Effector memory CD8-positive, alpha-beta T cell (primary cell): ENCODE measurements around the gene OR2Y1.
"Not testable (repeated sequence)": the region's sequence is repeated elsewhere in the genome, so short reads cannot be mapped to it uniquely, and the experiment has no call there.

ENCODE experiments used
- ATAC-seq: fragments of 150-1000 bp; cut with Tn5 transposase; replicated peaks from 2 replicates; pipeline ENCODE4 v1.10.0; 2021; ENCODE audit warnings: mild to moderate bottlenecking, moderate library complexity
- DNase-seq, 3 experiments: peaks; one replicate each; pipeline ENCODE4 v3.0.0; 2021
- H3K27ac Mint-ChIP-seq, 2 donors: one replicate each; pipeline ENCODE4 v1.8.0; 2022; ENCODE audit warnings: mild to moderate bottlenecking in 2 of 2, mixed read lengths in 2 of 2, moderate library complexity in 2 of 2
- H3K27me3 Mint-ChIP-seq, 2 donors: one replicate each; pipeline ENCODE4 v1.8.0; 2022; ENCODE audit warnings: mixed read lengths in 2 of 2
- H3K36me3 Mint-ChIP-seq: one replicate; pipeline ENCODE4 v1.8.0; 2022; ENCODE audit warnings: mild to moderate bottlenecking, moderate library complexity, mixed read lengths; ENCODE audit not compliant: insufficient read depth
- H3K4me1 Mint-ChIP-seq, 2 donors: one replicate each; pipeline ENCODE4 v1.8.0; 2022; ENCODE audit warnings: low read depth in 2 of 2, mixed read lengths in 2 of 2
- H3K4me3 Mint-ChIP-seq, 2 donors: one replicate each; pipeline ENCODE4 v1.8.0; 2022; ENCODE audit warnings: mild to moderate bottlenecking in 2 of 2, mixed read lengths in 2 of 2, moderate library complexity in 2 of 2
- H3K9me3 Mint-ChIP-seq, 2 donors: one replicate each; pipeline ENCODE4 v1.8.0; 2022; ENCODE audit warnings: mixed read lengths in 2 of 2
- total RNA-seq, 9 experiments: gene quantifications; one replicate each; lab custom pipeline; 2026; lab: John Stamatoyannopoulos, UW

The OR2Y1 gene, protein sequence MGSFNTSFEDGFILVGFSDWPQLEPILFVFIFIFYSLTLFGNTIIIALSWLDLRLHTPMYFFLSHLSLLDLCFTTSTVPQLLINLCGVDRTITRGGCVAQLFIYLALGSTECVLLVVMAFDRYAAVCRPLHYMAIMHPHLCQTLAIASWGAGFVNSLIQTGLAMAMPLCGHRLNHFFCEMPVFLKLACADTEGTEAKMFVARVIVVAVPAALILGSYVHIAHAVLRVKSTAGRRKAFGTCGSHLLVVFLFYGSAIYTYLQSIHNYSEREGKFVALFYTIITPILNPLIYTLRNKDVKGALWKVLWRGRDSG
- total RNA-seq, result 0 to 0.13 (median 0) reads per million in 9 experiments

DNA sequence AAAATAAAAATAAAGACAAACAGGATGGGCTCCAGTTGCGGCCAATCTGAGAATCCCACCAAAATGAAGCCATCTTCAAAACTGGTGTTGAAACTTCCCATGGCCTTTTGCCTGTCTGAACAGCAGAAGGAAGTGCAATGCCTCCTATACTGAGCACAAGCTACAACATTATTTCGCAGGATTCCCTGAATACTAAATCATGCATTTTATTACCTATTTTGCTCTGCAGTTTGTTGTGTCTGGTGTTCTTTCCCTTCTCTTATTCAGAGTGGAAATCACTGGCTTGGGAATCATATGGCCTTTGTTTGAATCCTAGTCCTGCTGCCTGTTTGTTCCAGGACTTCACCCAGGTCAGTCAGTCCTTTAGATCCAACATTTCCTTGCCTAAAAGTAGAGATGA, at the start of gene OR2Y1:
TSS of gene OR2Y1 (minus strand) at position 101 of the 400 bp plus-strand sequence. CDS start at position 101, 0 bp downstream.
- no peaks in the 10 kb centered on the region for H3K4me1 Mint-ChIP-seq
- ATAC-seq (no peak), DNase-seq (no peak)
- no peaks in the 10 kb centered on the region for H3K9me3 Mint-ChIP-seq
- no peak within 1 kb of the TSS for H3K27ac Mint-ChIP-seq
- peaks cover 21 to 43% of the 10 kb centered on the region in 2 donors for H3K27me3 Mint-ChIP-seq
- no peaks in the 10 kb centered on the region for H3K36me3 Mint-ChIP-seq
- H3K4me3 Mint-ChIP-seq, result no peak within 1 kb of the TSS

DNA sequence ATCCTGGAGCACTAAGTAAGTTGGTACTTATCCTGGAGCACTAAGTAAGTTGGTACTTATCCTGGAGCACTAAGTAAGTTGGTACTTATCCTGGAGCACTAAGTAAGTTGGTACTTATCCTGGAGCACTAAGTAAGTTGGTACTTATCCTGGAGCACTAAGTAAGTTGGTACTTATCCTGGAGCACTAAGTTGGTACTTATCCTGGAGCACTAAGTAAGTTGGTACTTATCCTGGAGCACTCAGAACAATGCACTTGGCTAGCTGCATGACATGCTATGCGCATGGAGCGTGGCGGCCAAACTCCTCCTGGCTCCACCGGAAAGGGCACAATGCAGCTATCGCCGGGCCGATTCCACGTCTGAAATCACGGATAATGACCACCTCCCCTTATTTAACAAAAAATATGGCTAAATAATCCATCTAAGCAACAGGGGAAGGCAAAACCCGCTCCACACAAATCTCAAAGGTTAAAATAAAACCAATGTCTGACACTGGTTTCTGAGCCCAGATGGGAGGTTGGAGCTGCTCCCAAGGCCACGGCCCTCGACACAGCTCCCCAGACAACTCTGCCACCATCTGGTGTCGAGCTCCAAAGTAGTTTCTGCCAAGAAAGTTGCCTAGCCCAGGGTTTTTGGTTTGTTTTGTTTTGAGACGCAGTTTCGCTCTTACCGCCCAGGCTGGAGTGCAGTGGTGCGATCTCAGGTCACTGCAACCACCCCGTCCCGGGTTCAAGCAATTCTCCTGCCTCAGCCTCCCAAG, 49.0 kb upstream of the OR2Y1 start:
- H3K4me1 Mint-ChIP-seq, result peaks cover 36 to 41% of the 10 kb centered on the region in 2 donors
- peaks cover 57% of the 10 kb centered on the region for H3K36me3 Mint-ChIP-seq
- H3K27me3 Mint-ChIP-seq, DNase-seq, H3K9me3 Mint-ChIP-seq, H3K4me3 Mint-ChIP-seq, ATAC-seq: not testable (repeated sequence)
- H3K27ac Mint-ChIP-seq, result peak overlapping the region; percentile 65 to 90

DNA sequence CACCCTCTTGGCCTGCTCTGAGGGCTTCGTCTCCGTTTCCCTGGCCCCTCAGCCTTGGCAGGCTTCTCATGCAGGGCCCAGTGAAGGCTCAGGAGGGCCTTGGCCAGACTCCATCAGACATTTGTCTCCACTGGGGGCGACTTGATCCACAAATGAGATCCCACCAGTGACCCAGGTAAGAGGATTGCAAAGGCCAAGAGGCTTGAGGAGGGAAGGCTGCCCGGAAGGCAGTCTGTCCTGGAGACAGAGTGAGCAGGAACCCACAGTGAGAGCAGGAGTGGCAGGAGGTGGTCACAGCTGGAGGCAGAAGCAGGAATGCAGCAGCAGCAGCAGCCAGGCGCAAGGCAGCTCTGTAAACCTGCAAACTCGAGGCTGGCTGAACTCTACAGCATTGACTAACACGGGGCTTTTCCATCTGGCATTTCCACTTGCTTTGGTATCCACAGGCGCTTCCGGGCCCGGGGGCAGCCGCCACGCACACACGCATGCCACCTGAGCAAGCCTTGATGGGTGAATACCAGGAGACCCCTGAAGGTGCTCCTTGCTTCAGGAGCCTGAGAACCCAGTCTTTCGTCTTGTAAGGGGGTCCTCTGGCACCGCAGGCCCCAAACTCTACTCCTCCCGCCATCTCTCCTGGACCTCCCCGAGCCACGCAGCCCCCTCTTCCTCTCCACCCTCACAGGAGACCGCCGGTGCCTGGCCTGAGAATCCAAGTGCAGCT, 48.0 kb upstream of the OR2Y1 start:
- Mint-ChIP-seq H3K27ac (peak overlapping the region; percentile 65 to 90), H3K4me3 (no peak overlapping the region), H3K27me3 (no peaks in the 10 kb centered on the region), H3K4me1 (peaks cover 27 to 38% of the 10 kb centered on the region in 2 donors), H3K9me3 (no peaks in the 10 kb centered on the region), H3K36me3 (peaks cover 47% of the 10 kb centered on the region)
- ATAC-seq, result no peak
- DNase-seq, result no peak

DNA sequence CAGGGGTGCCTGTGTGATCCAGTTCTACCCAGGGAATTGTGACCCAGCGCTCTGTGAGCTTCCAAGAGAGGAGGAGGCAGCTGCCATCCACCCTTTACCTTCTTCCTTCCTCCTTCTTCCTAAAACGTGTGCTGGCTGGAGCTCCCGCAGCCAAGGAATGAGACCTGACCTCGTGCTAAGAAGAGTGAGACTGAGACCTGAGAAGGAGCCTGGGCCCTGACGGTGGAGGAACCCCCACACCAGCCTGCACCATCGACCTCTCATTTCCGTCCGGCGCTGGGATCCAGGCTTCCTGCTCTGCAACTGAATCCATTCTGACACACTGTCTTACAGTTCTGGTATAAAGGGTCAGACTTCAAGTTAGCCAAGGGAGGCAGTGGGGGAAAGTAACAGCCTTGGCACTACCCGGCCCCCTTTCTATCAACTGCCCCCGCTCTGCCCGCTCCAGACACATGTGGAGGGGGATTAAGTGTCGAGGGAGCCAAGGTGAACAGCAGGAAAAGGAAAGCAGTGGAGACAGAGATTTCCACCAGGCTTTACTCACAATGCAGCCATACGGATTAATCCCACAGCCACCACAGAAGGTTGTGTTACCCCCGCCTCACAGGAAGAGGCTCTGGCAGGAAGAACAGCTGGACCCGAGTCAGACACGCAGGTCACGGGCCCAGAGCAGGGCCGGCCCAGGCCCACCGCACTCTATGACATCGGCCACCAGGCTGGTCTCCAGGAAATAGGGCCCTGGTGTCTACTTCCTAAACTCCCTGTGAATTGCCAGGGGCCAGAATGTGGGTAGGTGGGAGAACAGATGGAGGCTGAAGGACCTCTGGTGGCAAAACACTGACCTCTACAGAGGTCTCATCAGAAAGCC, 46.9 kb upstream of the OR2Y1 start:
- H3K36me3 Mint-ChIP-seq, result peaks cover 41% of the 10 kb centered on the region
- no peaks in the 10 kb centered on the region for H3K27me3 Mint-ChIP-seq
- peak overlapping the region; percentile 85 to 90 for H3K27ac Mint-ChIP-seq
- DNase-seq, result no peak
- no peaks in the 10 kb centered on the region for H3K9me3 Mint-ChIP-seq
- ATAC-seq, result no peak
- H3K4me3 Mint-ChIP-seq, result peak overlapping the region in 1 of 2 donors; percentile 38
- H3K4me1 Mint-ChIP-seq, result peaks cover 26 to 42% of the 10 kb centered on the region in 2 donors

DNA sequence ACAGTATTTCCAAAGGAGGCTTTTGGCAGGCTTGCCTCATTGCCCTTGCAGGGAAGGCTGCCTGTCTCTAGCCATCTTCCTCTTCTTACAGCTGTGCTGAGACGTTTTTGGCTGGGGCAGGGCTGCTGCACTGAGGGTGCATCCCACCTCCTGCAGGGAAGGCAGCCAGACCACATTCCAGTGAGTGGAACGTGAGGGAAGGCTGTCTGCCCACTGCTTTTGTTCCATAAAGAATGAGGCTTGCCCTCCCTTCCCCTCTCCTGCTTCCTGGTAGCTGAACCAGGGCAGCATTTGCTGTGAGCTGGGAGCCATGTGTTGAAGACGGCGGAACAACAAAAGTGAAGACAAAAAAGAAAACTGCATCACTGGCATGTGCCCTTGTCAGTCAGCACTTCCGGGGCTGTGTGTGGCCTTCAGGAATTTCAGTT, 46.0 kb upstream of the OR2Y1 start:
- H3K4me3 Mint-ChIP-seq, result no peak overlapping the region
- H3K4me1 Mint-ChIP-seq, result peaks cover 26 to 38% of the 10 kb centered on the region in 2 donors
- peaks cover 33% of the 10 kb centered on the region for H3K36me3 Mint-ChIP-seq
- no peaks in the 10 kb centered on the region for H3K9me3 Mint-ChIP-seq
- no peak for ATAC-seq
- H3K27ac Mint-ChIP-seq, result peak overlapping the region; percentile 85 to 90
- H3K27me3 Mint-ChIP-seq, result no peaks in the 10 kb centered on the region
- no peak for DNase-seq

DNA sequence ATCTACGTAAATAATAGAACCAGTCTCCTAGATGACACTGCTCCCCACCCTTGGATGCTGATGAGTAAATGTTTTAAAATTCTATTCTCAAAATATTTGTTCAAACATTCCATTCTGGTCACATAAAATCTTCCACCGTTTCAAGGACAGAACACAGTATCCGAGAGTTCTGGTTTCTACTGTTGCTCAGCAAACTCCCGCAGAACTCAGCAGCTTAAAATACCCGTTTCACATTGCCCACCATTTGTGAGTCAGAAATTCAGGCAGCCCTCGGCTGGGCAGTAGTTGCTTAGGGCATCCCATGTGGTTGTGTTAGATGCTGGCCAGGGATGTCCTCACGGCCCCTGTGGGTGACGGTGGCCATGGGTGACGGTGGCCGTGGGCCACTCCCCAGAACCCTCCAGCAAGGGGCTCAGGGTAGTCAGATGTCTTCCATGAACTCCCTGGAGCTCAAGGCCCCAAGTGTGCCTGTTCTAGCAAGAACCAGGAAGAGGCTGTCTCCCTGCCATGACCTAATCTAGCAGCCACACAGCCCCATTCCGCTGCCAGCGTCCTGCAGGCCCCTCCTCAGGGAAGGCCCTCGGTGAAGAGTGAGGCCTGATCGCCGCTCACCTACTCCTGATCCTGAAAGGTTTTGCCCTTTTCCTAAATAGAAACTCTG, 45.4 kb upstream of the OR2Y1 start:
- no peak for ATAC-seq
- no peak for DNase-seq
- H3K4me3 Mint-ChIP-seq, result no peak overlapping the region
- H3K9me3 Mint-ChIP-seq, result no peaks in the 10 kb centered on the region
- peak overlapping the region; percentile 85 to 90 for H3K27ac Mint-ChIP-seq
- peaks cover 22 to 33% of the 10 kb centered on the region in 2 donors for H3K4me1 Mint-ChIP-seq
- H3K27me3 Mint-ChIP-seq, result no peaks in the 10 kb centered on the region
- peaks cover 31% of the 10 kb centered on the region for H3K36me3 Mint-ChIP-seq

DNA sequence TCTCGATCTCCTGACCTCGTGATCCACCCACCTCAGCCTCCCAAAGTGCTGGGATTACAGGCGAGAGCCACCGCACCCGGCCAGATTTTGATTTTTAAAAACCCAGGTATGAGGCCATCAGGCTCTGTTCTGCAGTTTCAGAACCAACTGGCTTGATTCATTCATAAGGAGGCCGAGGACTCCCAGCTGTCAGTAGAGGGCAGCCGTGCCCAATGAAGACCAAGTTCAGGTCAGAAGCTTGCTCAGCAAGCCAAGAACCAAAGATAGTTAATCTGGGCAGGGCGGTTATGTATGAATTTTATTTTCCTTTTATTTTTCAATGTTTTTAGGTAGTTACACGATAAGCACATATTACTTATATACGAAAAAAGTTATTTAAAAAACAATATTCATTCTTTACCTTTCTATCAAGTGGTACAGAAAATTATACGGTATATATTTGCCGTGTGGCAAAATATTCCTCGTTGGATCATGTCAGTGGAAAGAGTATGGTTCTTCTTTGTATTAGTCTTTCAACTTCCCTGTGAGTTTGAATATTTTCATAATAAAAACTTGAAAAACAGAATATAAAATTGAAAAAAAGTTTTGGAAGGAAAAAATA, 44.7 kb upstream of the OR2Y1 start:
- H3K4me3 Mint-ChIP-seq, result no peak overlapping the region
- H3K27me3 Mint-ChIP-seq, result no peaks in the 10 kb centered on the region
- peaks cover 24% of the 10 kb centered on the region for H3K36me3 Mint-ChIP-seq
- ATAC-seq, result peak; percentile 93
- H3K27ac Mint-ChIP-seq, result peak overlapping the region in 1 of 2 donors; percentile 59
- H3K9me3 Mint-ChIP-seq, result no peaks in the 10 kb centered on the region
- DNase-seq, result peak; percentile 64 to 70 (median 65)
- peaks cover 20 to 31% of the 10 kb centered on the region in 2 donors for H3K4me1 Mint-ChIP-seq

DNA sequence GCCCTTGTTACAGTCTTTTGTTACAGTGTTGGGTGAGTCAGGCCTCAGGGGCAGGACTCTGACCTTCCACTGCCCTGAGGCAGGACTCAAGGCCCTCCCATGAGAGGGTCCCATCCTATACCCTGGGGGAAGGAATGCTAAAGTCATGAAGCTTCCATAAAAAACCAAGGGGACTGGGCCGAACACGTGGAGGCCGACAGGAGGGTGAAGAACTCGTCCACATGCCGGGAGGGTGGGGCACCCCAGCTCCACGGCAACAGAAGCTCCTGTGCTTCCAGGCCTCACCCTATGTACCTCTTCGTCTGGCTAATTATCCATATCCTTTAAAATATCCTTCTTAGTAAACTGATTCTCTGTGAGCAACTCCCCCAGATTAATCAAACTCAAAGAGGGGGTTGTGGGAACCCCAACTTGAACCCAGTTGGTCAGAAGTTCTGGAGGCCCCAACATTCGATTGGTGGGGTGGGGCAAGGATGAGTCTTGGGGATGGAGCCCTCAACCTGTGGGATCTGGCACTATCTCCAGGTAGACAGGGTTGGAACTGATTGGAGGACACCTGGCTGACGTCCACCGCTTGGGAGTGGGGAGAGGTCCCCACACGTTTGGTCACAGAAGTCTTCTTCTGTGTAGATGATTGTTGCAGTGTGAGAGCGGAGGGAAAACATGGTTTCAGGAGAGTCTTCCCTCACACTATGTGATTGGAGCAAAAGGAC, 43.6 kb upstream of the OR2Y1 start:
- ATAC-seq, result no peak
- H3K4me1 Mint-ChIP-seq, result peaks cover 20 to 31% of the 10 kb centered on the region in 2 donors
- peak overlapping the region in 1 of 2 donors; percentile 59 for H3K27ac Mint-ChIP-seq
- no peaks in the 10 kb centered on the region for H3K27me3 Mint-ChIP-seq
- H3K36me3 Mint-ChIP-seq, result peaks cover 16% of the 10 kb centered on the region
- H3K9me3 Mint-ChIP-seq, result no peaks in the 10 kb centered on the region
- no peak for DNase-seq
- no peak overlapping the region for H3K4me3 Mint-ChIP-seq

DNA sequence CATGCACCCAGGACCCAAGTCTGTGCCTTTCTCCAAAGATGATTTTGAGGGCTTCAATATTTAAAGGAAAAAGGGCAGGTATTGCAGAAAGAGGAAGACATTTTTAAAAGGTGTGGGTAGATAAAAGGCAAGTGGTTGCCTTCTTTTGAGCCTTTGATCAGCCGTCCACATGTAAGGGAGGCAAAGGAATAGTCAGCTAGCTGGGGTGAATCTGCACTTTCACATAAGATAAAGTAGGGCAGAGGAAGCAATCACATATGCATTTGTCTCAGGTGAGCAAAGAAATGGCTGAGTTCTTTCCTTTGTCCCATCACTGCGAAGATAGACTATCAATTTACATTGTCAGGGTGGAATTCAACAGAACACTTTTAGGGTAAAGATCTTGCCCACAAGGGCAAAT, 42.9 kb upstream of the OR2Y1 start:
- Mint-ChIP-seq H3K27ac (peak overlapping the region in 1 of 2 donors; percentile 57), H3K27me3 (no peaks in the 10 kb centered on the region), H3K9me3 (no peaks in the 10 kb centered on the region), H3K36me3 (peaks cover 16% of the 10 kb centered on the region), H3K4me3 (no peak overlapping the region), H3K4me1 (peaks cover 16 to 27% of the 10 kb centered on the region in 2 donors)
- ATAC-seq, result peak; percentile 32
- DNase-seq, result no peak

DNA sequence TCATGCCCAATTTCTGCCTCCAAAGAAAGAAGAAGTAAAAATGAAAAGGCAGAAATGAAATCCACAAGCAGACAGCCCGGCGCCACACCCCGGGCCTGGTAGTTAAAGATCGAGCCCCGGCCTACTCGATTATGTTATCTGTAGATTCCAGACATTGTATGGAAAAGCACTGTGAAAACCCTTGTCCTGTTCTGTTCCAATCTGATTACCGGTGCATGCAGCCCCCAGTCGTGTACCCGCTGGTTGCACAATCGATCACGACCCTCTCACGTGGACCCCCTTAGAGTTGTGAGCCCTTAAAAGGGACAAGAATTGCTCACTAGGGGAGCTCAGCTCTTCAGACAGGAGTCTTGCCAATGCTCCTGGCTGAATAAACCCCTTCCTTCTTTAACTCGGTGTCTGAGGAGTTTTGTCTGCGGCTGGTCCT, 42.1 kb upstream of the OR2Y1 start:
- not testable (repeated sequence) for ATAC-seq, H3K4me3 Mint-ChIP-seq, H3K9me3 Mint-ChIP-seq, H3K27me3 Mint-ChIP-seq, DNase-seq, H3K27ac Mint-ChIP-seq
- peaks cover 13% of the 10 kb centered on the region for H3K36me3 Mint-ChIP-seq
- peaks cover 10 to 22% of the 10 kb centered on the region in 2 donors for H3K4me1 Mint-ChIP-seq

DNA sequence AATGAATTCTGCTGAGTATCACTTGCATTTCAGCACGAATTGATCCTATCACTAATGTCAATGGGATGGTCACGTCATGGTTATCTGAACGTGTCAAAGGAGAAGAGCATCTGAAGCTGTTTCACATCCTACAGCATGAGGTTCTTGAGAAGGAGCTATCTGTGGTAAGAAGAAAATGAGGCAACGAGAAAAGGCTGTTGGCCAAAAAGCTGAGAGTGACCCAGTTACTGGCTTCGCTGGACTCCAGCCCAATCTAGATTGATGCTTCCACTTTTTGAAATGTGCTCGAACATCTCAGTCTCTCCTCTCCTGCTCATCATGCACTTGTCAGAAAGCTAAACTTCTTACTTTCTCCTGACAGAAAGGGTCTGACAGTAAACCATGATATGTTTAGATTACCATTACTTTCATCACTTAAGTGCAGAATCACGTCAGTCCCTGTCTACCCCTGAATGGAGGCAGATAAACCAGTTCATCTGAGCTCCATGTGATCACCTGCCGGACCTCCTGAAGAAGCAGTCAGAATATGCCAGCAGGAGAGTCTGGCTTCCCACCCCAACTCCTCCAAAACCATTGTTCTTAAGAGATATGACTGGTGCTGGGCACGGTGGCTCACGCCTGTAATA, 40.2 kb upstream of the OR2Y1 start:
- ATAC-seq (no peak), DNase-seq (no peak)
- no peaks in the 10 kb centered on the region for H3K9me3 Mint-ChIP-seq
- peaks cover 0 to 10% of the 10 kb centered on the region in 2 donors for H3K4me1 Mint-ChIP-seq
- H3K36me3 Mint-ChIP-seq, result peaks cover 6% of the 10 kb centered on the region
- H3K27ac Mint-ChIP-seq, result peak overlapping the region; percentile 4 to 90
- H3K4me3 Mint-ChIP-seq, result no peak overlapping the region
- H3K27me3 Mint-ChIP-seq, result peaks cover 0 to 2% of the 10 kb centered on the region in 2 donors
